Hematopoietic multipotent progenitor cell (in vitro differentiated cells): ENCODE results near the gene LCMT2. TPM values are rescaled to one million over a fixed set of nuclear protein-coding genes. Genes with fewer than 3 reads are reported as not detected.

Source experiments
- DNase-seq, 3 donors: peaks; one replicate each; pipeline ENCODE4 v3.0.0-alpha.2; 2011 to 2015; ENCODE audit warnings: low read depth in 2 of 3, low spot score in 2 of 3
- total RNA-seq: library from RNA; depleted of rRNA; stranded (reverse); fragments of >200 nt; gene quantifications from one replicate; pipeline ENCODE4 v1.2.3, GENCODE V29; 2012

Gene LCMT2
- total RNA-seq, 1 donor: 5.7 TPM

GRCh38 chr15:43277231-43277823 is 53.0 kb downstream of the LCMT2 start:
- DNase-seq: no peak

DNA sequence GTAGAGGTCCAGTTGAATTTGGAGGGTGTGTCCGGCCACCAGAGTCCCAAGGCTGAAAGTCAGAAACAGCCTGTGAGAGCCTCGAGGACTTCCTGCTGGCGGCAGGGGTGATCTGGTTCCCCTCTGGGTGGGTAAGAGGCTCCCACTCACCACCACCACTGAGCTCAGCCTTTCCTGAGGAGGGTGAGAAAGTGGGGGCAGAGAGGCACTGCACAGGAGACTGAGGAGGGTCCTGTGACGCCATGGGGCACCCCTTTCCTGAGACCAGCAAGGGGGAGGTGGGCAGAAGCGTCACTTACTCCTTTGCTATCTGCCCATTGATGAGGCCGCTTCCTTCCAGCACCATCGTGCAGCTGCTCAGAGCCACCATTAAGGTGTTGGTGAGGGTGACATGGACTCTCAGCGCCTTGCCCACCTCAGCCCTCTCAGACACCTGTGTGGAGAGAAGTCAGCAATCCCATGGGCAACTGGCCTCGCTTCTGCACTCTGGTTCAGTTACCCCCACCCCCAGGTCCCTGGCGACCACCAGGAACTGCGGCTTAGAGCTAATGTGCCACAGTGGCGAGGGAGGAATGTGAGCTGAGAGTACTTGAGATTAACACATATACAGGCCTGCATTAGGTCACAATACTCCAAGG is 53.7 kb downstream of the LCMT2 start:
- no peak for DNase-seq

DNA sequence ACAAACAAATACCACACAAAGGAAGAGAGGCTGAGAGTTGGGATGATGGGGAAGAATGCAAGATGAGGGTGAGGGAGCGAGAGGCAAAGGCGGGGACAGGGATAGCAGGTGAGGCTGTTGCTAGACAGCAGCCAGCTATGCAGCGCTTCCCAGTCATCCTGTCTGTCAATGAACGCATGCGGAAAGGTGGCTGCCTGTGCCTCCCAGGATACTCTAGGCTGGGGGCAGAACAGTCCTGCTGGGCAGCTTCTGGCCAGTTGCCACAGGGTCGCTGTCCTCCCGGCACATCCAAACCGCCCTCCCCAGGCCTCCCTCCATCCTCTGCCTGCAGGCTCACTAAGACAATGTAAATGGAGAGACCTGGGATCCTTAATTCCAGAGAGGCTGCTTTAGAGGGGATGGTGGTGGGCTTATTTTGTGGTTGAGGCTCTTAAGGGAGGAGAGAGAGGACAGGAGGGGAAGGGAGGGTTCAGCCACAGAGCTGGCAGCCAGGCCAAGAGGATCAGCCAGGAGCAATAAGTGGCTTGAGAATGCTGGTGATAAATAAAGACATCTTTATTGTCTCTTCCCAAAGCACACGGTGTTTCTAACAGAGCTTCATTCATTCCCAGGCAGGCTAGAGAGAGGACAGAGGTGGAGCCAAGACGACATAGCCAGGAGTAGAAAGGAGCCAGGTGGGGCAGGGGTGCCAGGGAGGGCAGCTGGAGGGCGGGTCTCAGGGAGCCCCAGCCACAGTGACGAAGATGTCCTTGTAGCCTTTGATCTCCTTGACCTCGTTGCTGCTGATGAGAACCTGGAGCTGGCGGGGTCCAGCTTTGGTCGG is 54.4 kb downstream of the LCMT2 start:
- no peak for DNase-seq

- no peak for DNase-seq
Observed at GRCh38 chr15:43274136-43274535, 56.2 kb downstream of the LCMT2 start.

Other genes with a start within 250 kb of the LCMT2 start
- 13.2 TPM for gene UBR1, start 224.5 kb downstream of the LCMT2 start, total RNA-seq
- 16.4 TPM for gene TMEM62, start 197.0 kb downstream of the LCMT2 start, total RNA-seq
- gene CCNDBP1, start 145.2 kb downstream of the LCMT2 start, total RNA-seq: 153 TPM
- 0.54 TPM for gene EPB42, start 109.6 kb downstream of the LCMT2 start, total RNA-seq
- under 0.01 TPM for gene TGM5, start 63.6 kb downstream of the LCMT2 start, total RNA-seq
- not detected for gene TGM7, start 28.3 kb downstream of the LCMT2 start, total RNA-seq
- 16.7 TPM for gene ZSCAN29, start 40.5 kb upstream of the LCMT2 start, total RNA-seq
- 14.3 TPM for gene TUBGCP4, start 40.5 kb upstream of the LCMT2 start, total RNA-seq
- gene TP53BP1, start 162.6 kb upstream of the LCMT2 start, total RNA-seq: 41.7 TPM
- gene MAP1A, start 187.0 kb upstream of the LCMT2 start, total RNA-seq: 21.8 TPM